SK-N-MC (cell line): ENCODE measurements around the gene UCK1.

Experiments used
- EZH2 ChIP-seq: fragments of 200-600 bp; sonication (generic); IDR thresholded peaks from one replicate; pipeline ENCODE4 v1.6.1; 2017; ENCODE audit warnings: antibody characterized with exemption
- POLR2AphosphoS5 ChIP-seq: IDR thresholded peaks from 2 replicates; pipeline ENCODE4 v1.6.1; 2012; ENCODE audit warnings: mild to moderate bottlenecking, low read depth, low read length, borderline replicate concordance

DNA sequence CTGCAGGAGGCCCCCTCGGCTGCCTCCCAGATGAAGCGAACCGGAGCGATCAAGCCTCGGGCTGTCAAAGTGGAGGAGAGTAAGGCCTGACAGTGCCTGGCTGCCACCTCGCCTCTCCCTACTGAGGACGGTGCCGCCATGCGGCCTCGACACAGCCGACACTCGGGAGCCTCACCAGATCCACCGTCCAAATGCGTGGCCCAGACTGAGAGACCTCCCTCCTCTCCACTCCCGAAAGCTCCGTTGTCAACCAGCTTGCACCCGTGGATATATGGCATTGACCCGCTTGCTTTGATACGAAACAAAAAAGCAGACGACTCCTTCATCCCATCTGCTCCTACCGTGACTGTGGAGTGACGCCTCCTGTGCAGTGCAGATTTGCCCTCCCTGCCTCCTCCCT lies 35.3 kb downstream of the UCK1 start:
- no peak for TF ChIP-seq EZH2
- no peak for TF ChIP-seq POLR2AphosphoS5
